Coronary artery (tissue), 2 donors: Measurements from ENCODE around the gene FOXP1.

Experiments
- DNase-seq: peaks from one replicate; pipeline ENCODE4 v3.0.0-alpha.2; 2017; ENCODE audit warnings: low spot score
- H3K27ac ChIP-seq, 2 donors: fragments of 200-600 bp; sonication (generic); one replicate each; pipeline ENCODE4 v1.5.1; 2016 to 2019
- H3K4me3 ChIP-seq: fragments of 200-600 bp; sonication (generic); 2 replicates; pipeline ENCODE4 v1.5.1; 2016; ENCODE audit warnings: mild to moderate bottlenecking, moderate library complexity
- TF ChIP-seq, protein P1 (sequence below): fragments of 200-600 bp; sonication (generic); IDR thresholded peaks from one replicate; pipeline ENCODE4 v1.5.1; 2019; ENCODE audit warnings: antibody characterized with exemption

FOXP1 gene

DNA sequence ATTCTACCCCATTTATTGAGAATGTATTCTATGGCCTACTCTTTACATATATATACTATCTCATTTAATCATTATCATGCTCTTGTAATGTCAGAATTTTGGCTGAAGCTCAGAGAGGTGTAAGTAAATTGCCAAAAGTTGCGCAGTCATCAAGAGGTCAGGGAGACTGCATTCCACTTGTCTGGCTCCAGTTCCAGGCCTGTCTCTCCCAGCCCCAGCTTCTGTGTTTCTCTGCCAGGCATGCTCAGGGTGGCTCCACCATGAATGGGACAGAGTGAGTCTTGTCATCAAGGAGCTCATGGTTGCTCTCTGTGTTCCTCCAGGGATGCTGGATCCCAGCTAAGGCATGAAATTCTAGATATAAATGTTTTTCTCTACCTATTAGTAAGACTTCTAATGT lies 635.9 kb downstream of the FOXP1 start:
- Histone ChIP-seq H3K27ac (no peak overlapping the region), H3K4me3 (no peak overlapping the region)
- DNase-seq, result no peak
- TF ChIP-seq, protein P1, sequence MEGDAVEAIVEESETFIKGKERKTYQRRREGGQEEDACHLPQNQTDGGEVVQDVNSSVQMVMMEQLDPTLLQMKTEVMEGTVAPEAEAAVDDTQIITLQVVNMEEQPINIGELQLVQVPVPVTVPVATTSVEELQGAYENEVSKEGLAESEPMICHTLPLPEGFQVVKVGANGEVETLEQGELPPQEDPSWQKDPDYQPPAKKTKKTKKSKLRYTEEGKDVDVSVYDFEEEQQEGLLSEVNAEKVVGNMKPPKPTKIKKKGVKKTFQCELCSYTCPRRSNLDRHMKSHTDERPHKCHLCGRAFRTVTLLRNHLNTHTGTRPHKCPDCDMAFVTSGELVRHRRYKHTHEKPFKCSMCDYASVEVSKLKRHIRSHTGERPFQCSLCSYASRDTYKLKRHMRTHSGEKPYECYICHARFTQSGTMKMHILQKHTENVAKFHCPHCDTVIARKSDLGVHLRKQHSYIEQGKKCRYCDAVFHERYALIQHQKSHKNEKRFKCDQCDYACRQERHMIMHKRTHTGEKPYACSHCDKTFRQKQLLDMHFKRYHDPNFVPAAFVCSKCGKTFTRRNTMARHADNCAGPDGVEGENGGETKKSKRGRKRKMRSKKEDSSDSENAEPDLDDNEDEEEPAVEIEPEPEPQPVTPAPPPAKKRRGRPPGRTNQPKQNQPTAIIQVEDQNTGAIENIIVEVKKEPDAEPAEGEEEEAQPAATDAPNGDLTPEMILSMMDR, result no peak

DNA sequence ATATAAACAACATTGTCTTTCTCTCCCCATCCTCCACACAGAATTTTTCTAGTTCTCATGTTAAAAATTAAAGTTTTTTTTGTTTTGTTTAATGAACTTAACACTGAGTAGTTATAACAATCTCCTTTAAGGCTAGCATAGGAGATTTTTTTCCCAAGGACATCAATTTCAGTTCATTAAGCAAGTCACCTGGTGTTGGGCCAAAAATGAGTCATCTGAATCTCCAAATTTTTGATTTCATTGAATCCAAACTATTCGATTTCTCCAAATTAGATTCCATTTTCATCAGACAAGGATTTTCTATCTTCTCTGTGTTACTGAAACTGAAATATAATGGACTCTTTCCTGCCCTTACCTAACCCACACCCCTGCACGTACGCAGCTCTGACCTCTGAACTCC lies 639.6 kb downstream of the FOXP1 start:
- no peak for DNase-seq
- Histone ChIP-seq H3K4me3 (no peak overlapping the region), H3K27ac (no peak overlapping the region)
- TF ChIP-seq, protein P1, result no peak

GRCh38 chr3:70933105-70933810 lies 650.3 kb downstream of the FOXP1 start:
- TF ChIP-seq, protein P1, result no peak
- Histone ChIP-seq H3K4me3 (no peak overlapping the region), H3K27ac (no peak overlapping the region)
- no peak for DNase-seq

DNA sequence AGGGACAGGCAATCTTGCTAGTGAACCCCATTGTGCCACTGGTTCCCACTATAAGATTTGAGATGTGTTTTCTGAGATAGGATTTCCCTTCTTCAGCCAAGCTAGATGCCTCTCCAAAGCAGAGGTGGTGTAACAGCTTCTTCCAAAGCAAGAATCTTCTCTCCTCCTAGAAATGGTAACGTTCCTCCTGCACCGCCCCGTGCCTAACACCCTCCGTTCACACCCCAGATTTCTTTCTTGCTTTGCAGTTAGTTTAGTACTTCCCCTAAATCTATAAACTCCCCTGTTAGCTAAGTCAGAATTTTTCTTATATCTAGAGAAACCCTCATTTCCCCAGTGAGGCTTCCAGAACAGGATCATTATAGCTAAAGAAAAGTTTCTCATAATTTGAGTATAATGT lies 653.5 kb downstream of the FOXP1 start:
- TF ChIP-seq, protein P1, result no peak
- Histone ChIP-seq H3K4me3 (no peak overlapping the region), H3K27ac (no peak overlapping the region)
- DNase-seq, result no peak

DNA sequence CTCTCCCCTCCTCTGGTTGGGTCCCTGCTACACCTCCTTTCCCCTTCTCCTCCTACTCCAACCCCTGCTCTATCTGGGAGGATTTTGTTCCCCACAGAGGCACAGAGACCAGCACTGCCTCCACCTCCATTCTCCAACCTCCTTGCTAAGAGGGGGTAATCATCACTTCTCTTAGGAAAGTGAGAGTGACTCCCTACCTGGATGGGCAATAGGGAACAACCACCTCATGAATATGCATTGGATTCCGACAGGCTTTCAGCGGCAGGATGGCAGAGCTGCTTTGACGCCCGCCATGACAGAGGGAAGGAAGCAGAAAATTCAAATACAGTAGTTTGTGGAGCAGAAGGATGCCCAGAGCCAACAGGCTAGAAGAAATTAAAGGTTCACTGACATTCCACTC lies 656.3 kb downstream of the FOXP1 start:
- no peak for DNase-seq
- TF ChIP-seq, protein P1, result no peak
- H3K27ac ChIP-seq, result no peak overlapping the region
- H3K4me3 ChIP-seq, result no peak overlapping the region

- no peak for DNase-seq
- Histone ChIP-seq H3K27ac (no peak overlapping the region), H3K4me3 (no peak overlapping the region)
- TF ChIP-seq, protein P1, result no peak
These were observed 656.7 kb downstream of the FOXP1 start for GRCh38 chr3:70926835-70927234.

GRCh38 chr3:70919661-70920060 lies 663.9 kb downstream of the FOXP1 start:
- no peak for DNase-seq
- Histone ChIP-seq H3K4me3 (no peak overlapping the region), H3K27ac (no peak overlapping the region)
- TF ChIP-seq, protein P1, result no peak
